H1 (cell line): ENCODE results near the gene SH3PXD2B. TPM values are rescaled to one million over a fixed set of nuclear protein-coding genes. Genes with fewer than 3 reads are reported as not detected.

Experiments
- CTCF ChIA-PET: fragments of 300-600 bp; sonication (Branson Sonifier 250); formaldehyde crosslinking; loops from one replicate; lab custom pipeline; 2021; ENCODE audit not compliant: partially characterized antibody; lab: Charles Lee
- POLR2A ChIA-PET: fragments of 300-600 bp; sonication (Branson Sonifier 250); formaldehyde crosslinking; loops from one replicate; lab custom pipeline; 2021; ENCODE audit warnings: inconsistent platforms; ENCODE audit not compliant: partially characterized antibody; lab: Charles Lee
- DNase-seq, 2 experiments: peaks; one replicate each; pipeline versions ENCODE4 v3.0.0 to v3.0.0-alpha.2; 2010 to 2022; ENCODE audit warnings: low spot score in 2 of 2, low read depth in 1 of 2, mixed read lengths in 1 of 2
- FAIRE-seq: peaks from 2 replicates; lab custom pipeline; 2011; peaks lifted over from hg19 to GRCh38; lab: Jason Lieb, UNC
- H2AFZ ChIP-seq: 2 replicates; pipeline ENCODE4 v1.8.1; 2012; ENCODE audit warnings: low read length, inconsistent platforms
- H2AK5ac ChIP-seq: 2 replicates; pipeline ENCODE4 v1.6.1; 2013; ENCODE audit warnings: low read depth, low read length
- H2BK120ac ChIP-seq: replicated peaks from 2 replicates; pipeline ENCODE3; 2013; ENCODE audit warnings: low read depth, low read length, inconsistent platforms
- H2BK12ac ChIP-seq: 2 replicates; pipeline ENCODE4 v1.6.1; 2013; ENCODE audit warnings: low read depth, low read length
- H2BK15ac ChIP-seq: 2 replicates; pipeline ENCODE4 v1.6.1; 2013; ENCODE audit warnings: low read length
- H2BK20ac ChIP-seq: 2 replicates; pipeline ENCODE4 v1.6.1; 2013; ENCODE audit warnings: low read length
- H2BK5ac ChIP-seq: 2 replicates; pipeline ENCODE4 v1.6.1; 2013; ENCODE audit warnings: low read depth, low read length
- H3K14ac ChIP-seq: 2 replicates; pipeline ENCODE4 v1.6.1; 2013; ENCODE audit warnings: inconsistent platforms; ENCODE audit not compliant: insufficient read length
- H3K18ac ChIP-seq: 2 replicates; pipeline ENCODE4 v1.6.1; 2013; ENCODE audit warnings: low read length; ENCODE audit errors: extremely low read depth
- H3K23ac ChIP-seq: 2 replicates; pipeline ENCODE4 v1.6.1; 2013; ENCODE audit warnings: inconsistent platforms; ENCODE audit not compliant: insufficient read length
- H3K23me2 ChIP-seq: 2 replicates; pipeline ENCODE4 v1.6.1; 2013; ENCODE audit warnings: low read depth, low read length
- H3K27ac ChIP-seq: 2 replicates; pipeline ENCODE4 v1.6.1; 2011; ENCODE audit warnings: low read depth, low read length, inconsistent platforms
- H3K27me3 ChIP-seq, 4 experiments: replicated peaks in 1 of 4; 1 replicate in 1 of 4; 2 replicates in 3 of 4; pipeline versions ENCODE4 v1.6.1 to v1.8.1; 2011 to 2013; ENCODE audit warnings: low read length in 3 of 4, mild to moderate bottlenecking in 3 of 4, inconsistent platforms in 2 of 4, mixed read lengths in 2 of 4, moderate library complexity in 1 of 4; ENCODE audit not compliant: control insufficient read depth in 3 of 4, insufficient read depth in 3 of 4; ENCODE audit errors: extremely low read depth in 1 of 4
- H3K36me3 ChIP-seq, 4 experiments: 2 replicates each; pipeline versions ENCODE4 v1.6.1 to v1.8.1; 2011 to 2013; ENCODE audit warnings: mild to moderate bottlenecking in 4 of 4, low read length in 3 of 4, moderate library complexity in 2 of 4, control low read depth in 1 of 4, inconsistent platforms in 1 of 4; ENCODE audit not compliant: insufficient read depth in 4 of 4, control insufficient read depth in 2 of 4
- H3K4ac ChIP-seq: replicated peaks from 2 replicates; pipeline ENCODE3; 2013; ENCODE audit warnings: low read length, low read depth, mixed read lengths, inconsistent platforms; ENCODE audit not compliant: insufficient read length
- H3K4me1 ChIP-seq, 4 experiments: replicated peaks in 1 of 4; 1 replicate in 1 of 4; 2 replicates in 3 of 4; pipeline versions ENCODE4 v1.6.1 to v1.8.1; 2011 to 2013; ENCODE audit warnings: low read length in 3 of 4, inconsistent platforms in 2 of 4, mixed read lengths in 1 of 4; ENCODE audit not compliant: insufficient read depth in 4 of 4, control insufficient read depth in 3 of 4
- H3K4me2 ChIP-seq, 2 experiments: 2 replicates each; pipeline versions ENCODE4 v1.6.1 to v1.8.1; 2011 to 2013; ENCODE audit warnings: low read depth in 2 of 2, low read length in 2 of 2, control low read depth in 1 of 2, inconsistent platforms in 1 of 2, mild to moderate bottlenecking in 1 of 2; ENCODE audit not compliant: insufficient read depth in 1 of 2
- H3K4me3 ChIP-seq, 4 experiments: fragments of 200-600, 300-600 bp in 1 of 4; sonication (generic), shearing (Covaris generic), sonication (Bioruptor Twin) in 1 of 4; 2 replicates each; pipeline versions ENCODE4 v1.5.1 to v1.8.1; 2011 to 2016; ENCODE audit warnings: low read length in 4 of 4, low read depth in 3 of 4, control low read depth in 2 of 4, inconsistent platforms in 2 of 4, mild to moderate bottlenecking in 2 of 4, mixed read lengths in 1 of 4, moderate library complexity in 1 of 4; ENCODE audit not compliant: insufficient read depth in 2 of 4; ENCODE audit errors: extremely low read depth in 1 of 4
- H3K56ac ChIP-seq: replicated peaks from 2 replicates; pipeline ENCODE3; 2013; ENCODE audit warnings: low read depth, mild to moderate bottlenecking, mixed read lengths, low read length, inconsistent platforms; ENCODE audit not compliant: insufficient read length
- H3K79me1 ChIP-seq: 2 replicates; pipeline ENCODE4 v1.6.1; 2013; ENCODE audit warnings: low read depth, low read length, control low read depth
- H3K79me2 ChIP-seq, 2 experiments: 2 replicates each; pipeline versions ENCODE4 v1.6.1 to v1.8.1; 2012 to 2013; ENCODE audit warnings: low read length in 2 of 2, mild to moderate bottlenecking in 2 of 2, inconsistent platforms in 1 of 2; ENCODE audit not compliant: insufficient read depth in 2 of 2, control insufficient read depth in 1 of 2
- H3K9ac ChIP-seq, 4 experiments: replicated peaks in 1 of 4; 1 replicate in 1 of 4; 2 replicates in 3 of 4; pipeline versions ENCODE4 v1.6.1 to v1.8.1; 2011 to 2013; ENCODE audit warnings: low read depth in 3 of 4, low read length in 3 of 4, control low read depth in 2 of 4, mild to moderate bottlenecking in 2 of 4, moderate library complexity in 2 of 4, inconsistent platforms in 1 of 4; ENCODE audit errors: extremely low read depth in 1 of 4
- H3K9me3 ChIP-seq, 2 experiments: 2 replicates each; pipeline versions ENCODE4 v1.6.1 to v1.8.1; 2012 to 2013; ENCODE audit warnings: mild to moderate bottlenecking in 2 of 2, moderate library complexity in 2 of 2, control low read depth in 1 of 2, inconsistent platforms in 1 of 2, low read depth in 1 of 2, low read length in 1 of 2, mixed read lengths in 1 of 2; ENCODE audit not compliant: insufficient read depth in 2 of 2
- H4K20me1 ChIP-seq, 2 experiments: replicated peaks in 1 of 2; 2 replicates each; pipeline versions ENCODE3 to v1.8.1; 2011 to 2013; ENCODE audit warnings: inconsistent platforms in 2 of 2, low read length in 2 of 2, mild to moderate bottlenecking in 1 of 2; ENCODE audit not compliant: insufficient read depth in 2 of 2, control insufficient read depth in 1 of 2
- H4K5ac ChIP-seq: 2 replicates; pipeline ENCODE4 v1.6.1; 2013; ENCODE audit warnings: low read length, low read depth, mixed read lengths, inconsistent platforms; ENCODE audit not compliant: insufficient read length
- H4K8ac ChIP-seq: 2 replicates; pipeline ENCODE4 v1.8.0; 2013; ENCODE audit warnings: mild to moderate bottlenecking, moderate library complexity, low read length, inconsistent platforms; ENCODE audit not compliant: insufficient read depth; ENCODE audit errors: extremely low read depth
- H4K91ac ChIP-seq: replicated peaks from 2 replicates; pipeline ENCODE3; 2013; ENCODE audit warnings: low read length, mixed read lengths, inconsistent platforms; ENCODE audit not compliant: insufficient read length
- ATF2 ChIP-seq: IDR thresholded peaks from 2 replicates; pipeline ENCODE4 v1.6.1; 2012; ENCODE audit warnings: low read length, inconsistent platforms
- CTBP2 ChIP-seq: IDR thresholded peaks from 2 replicates; pipeline ENCODE4 v1.7.0; 2011; ENCODE audit warnings: borderline replicate concordance, mild to moderate bottlenecking, moderate library complexity, mixed read lengths, low read length; ENCODE audit not compliant: insufficient read depth, insufficient read length
- JUND ChIP-seq: IDR thresholded peaks from 2 replicates; pipeline ENCODE4 v1.6.1; 2011; ENCODE audit warnings: mild to moderate bottlenecking, improper control_type of control experiment, low read length
- MAX ChIP-seq: IDR thresholded peaks from 2 replicates; pipeline ENCODE4 v1.6.1; 2012; ENCODE audit warnings: inconsistent platforms
- SAP30 ChIP-seq: fragments of 300-600 bp; sonication (generic); IDR thresholded peaks from 2 replicates; pipeline ENCODE4 v1.7.1; 2012; ENCODE audit warnings: low read length, moderate library complexity, mild to moderate bottlenecking, inconsistent platforms; ENCODE audit not compliant: insufficient read depth, insufficient replicate concordance
- SP4 ChIP-seq: IDR thresholded peaks from 2 replicates; pipeline ENCODE4 v1.6.1; 2012; ENCODE audit warnings: low read length, inconsistent platforms
- SRF ChIP-seq: IDR thresholded peaks from 2 replicates; pipeline ENCODE4 v1.6.1; 2011; ENCODE audit warnings: mild to moderate bottlenecking, low read depth, low read length, moderate library complexity
- TAF1 ChIP-seq: IDR thresholded peaks from 2 replicates; pipeline ENCODE4 v1.6.1; 2011; ENCODE audit warnings: mild to moderate bottlenecking, low read depth, low read length
- USF2 ChIP-seq: IDR thresholded peaks from 2 replicates; pipeline ENCODE4 v1.6.1; 2011; ENCODE audit warnings: low read length, improper control_type of control experiment
- WGBS, 2 experiments: shearing (Covaris generic) in 1 of 2; methylation state at CpG; one replicate each; pipeline versions ENCODE4 v1.1.6 to v1.1.7; 2013 to 2015; ENCODE audit warnings: low lambda C conversion rate in 2 of 2, mixed read lengths in 2 of 2, inconsistent platforms in 1 of 2, low coverage in 1 of 2, missing lambda C conversion rate in 1 of 2; ENCODE audit not compliant: insufficient replicate concordance in 2 of 2, insufficient coverage in 1 of 2, insufficient read length in 1 of 2; ENCODE audit errors: extremely low coverage in 1 of 2, missing lambda C conversion rate in 1 of 2; 5-methylcytosine and 5-hydroxymethylcytosine counted together
- polyA plus RNA-seq, 7 experiments: library from polyadenylated mRNA; depleted of rRNA in 3 of 7; stranded (reverse) in 5 of 7; unstranded in 2 of 7; fragments of >200 nt in 5 of 7; fragments of 200-250 nt in 2 of 7; gene quantifications; 1 replicate in 5 of 7; 2 replicates in 1 of 7; 4 replicates in 1 of 7; pipeline versions ENCODE4 v1.2.1 to v1.2.3, GENCODE V29; 2011 to 2013; ENCODE audit warnings: missing spikeins in 2 of 7, mixed read lengths in 2 of 7
- total RNA-seq: library from RNA; stranded (reverse); fragmentation: NEBNext Ultra II Directional; extraction: Animal tissue kit (Norgen Biotek cat#: 25700); gene quantifications from 2 replicates; pipeline ENCODE4 v1.2.1, GENCODE V29; 2021

SH3PXD2B gene
- total and polyA plus RNA-seq, 2 of the 8 experiments (the other 6 are each of a cell fraction or from before 2014, with no cell fraction given), result 32.9 to 72.9 TPM

- no peaks in the 10 kb centered on the region for H3K36me3 ChIP-seq
- H4K8ac ChIP-seq, result no peak overlapping the region
- H2AFZ ChIP-seq, result no peak overlapping the region
- no peak overlapping the region for H3K4me3 ChIP-seq
- no peak for DNase-seq
- H2BK120ac ChIP-seq, result no peak overlapping the region
- H4K5ac ChIP-seq, result no peak overlapping the region
- CTCF ChIA-PET, result interaction anchor here (0.6 to 1.0 kb wide), 3 partner anchors 8 to 214 kb away, joined by 3 to 4 read pairs (median 4); no protein-coding TSS in a partner anchor
- no peak overlapping the region for H2BK5ac ChIP-seq
- POLR2A ChIA-PET, result interaction anchor here (0.7 kb wide), 1 partner anchor 8 kb away, joined by 3 read pairs; no protein-coding TSS in a partner anchor
- H3K27ac ChIP-seq, result no peak overlapping the region
- 86% methylated on average over 4 of the region's 4 CpGs; no CpG with 5 or more reads in 1 of the 2 experiments for WGBS, 2 experiments
- no peak overlapping the region for H3K14ac ChIP-seq
- no peak overlapping the region for H4K91ac ChIP-seq
- H3K79me2 ChIP-seq, result no peaks in the 10 kb centered on the region
- no peak overlapping the region for H3K56ac ChIP-seq
- H3K9ac ChIP-seq, result no peak overlapping the region
- H3K4ac ChIP-seq, result no peak overlapping the region
- no peaks in the 10 kb centered on the region for H3K79me1 ChIP-seq
- H3K23me2 ChIP-seq, result no peaks in the 10 kb centered on the region; the same call in 1 of the 2 replicates
- no peaks in the 10 kb centered on the region for H3K4me1 ChIP-seq
- H2BK20ac ChIP-seq, result no peak overlapping the region
- no peak overlapping the region for H2BK15ac ChIP-seq
- no peaks in the 10 kb centered on the region for H3K27me3 ChIP-seq
- FAIRE-seq, result no peak
- H3K23ac ChIP-seq, result no peak overlapping the region
- H4K20me1 ChIP-seq, result no peaks in the 10 kb centered on the region
- H2BK12ac ChIP-seq, result no peak overlapping the region
- no peak overlapping the region for H2AK5ac ChIP-seq
- no peak overlapping the region for H3K4me2 ChIP-seq
- H3K18ac ChIP-seq, result no peak overlapping the region
- H3K9me3 ChIP-seq, result no peaks in the 10 kb centered on the region
- no peak for TF ChIP-seq TAF1
- no peak for TF ChIP-seq SAP30
- TF ChIP-seq SRF, result no peak
- TF ChIP-seq USF2, result no peak
- no peak for TF ChIP-seq MAX
- TF ChIP-seq JUND, result no peak
- TF ChIP-seq SP4, result no peak
- TF ChIP-seq ATF2, result no peak
- TF ChIP-seq CTBP2, result no peak
These were observed 134.4 kb downstream of the SH3PXD2B start for GRCh38 chr5:172319708-172320441.
